Activated naive CD4-positive, alpha-beta T cell treated with anti-CD3 and anti-CD28 coated beads, Interleukin-2, amount 50 U/mL, for 72 hours (primary cell): ENCODE measurements around the gene CBLB. TPM values are rescaled to one million over a fixed set of nuclear protein-coding genes. Genes with fewer than 3 reads are reported as not detected.

ENCODE experiments used
- ATAC-seq, 2 donors: fragments of 150-1000 bp; cut with Tn5 transposase; 2 replicates each; pipeline ENCODE4 v1.10.0; 2021; ENCODE audit warnings: mild to moderate bottlenecking in 2 of 2, moderate library complexity in 2 of 2
- DNase-seq, 2 donors: peaks; one replicate each; pipeline ENCODE4 v3.0.0; 2021 to 2022; ENCODE audit warnings: low spot score in 2 of 2
- H3K27ac Mint-ChIP-seq, 2 donors: one replicate each; pipeline ENCODE4 v1.8.0; 2022; ENCODE audit warnings: mild to moderate bottlenecking in 2 of 2, mixed read lengths in 2 of 2
- H3K36me3 Mint-ChIP-seq, 2 donors: one replicate each; pipeline ENCODE4 v1.8.0; 2022; ENCODE audit warnings: mixed read lengths in 2 of 2
- H3K9me3 Mint-ChIP-seq, 2 donors: one replicate each; pipeline ENCODE4 v1.8.0; 2022; ENCODE audit warnings: mixed read lengths in 2 of 2
- total RNA-seq, 2 donors: library from RNA; stranded (reverse); gene quantifications; one replicate each; pipeline ENCODE4 v1.2.3, GENCODE V29; 2022

Gene CBLB
- 100 to 1,000 TPM in 1 of 2 donors, 10 to 100 TPM in 1; 81.3 to 107 TPM for total RNA-seq

DNA sequence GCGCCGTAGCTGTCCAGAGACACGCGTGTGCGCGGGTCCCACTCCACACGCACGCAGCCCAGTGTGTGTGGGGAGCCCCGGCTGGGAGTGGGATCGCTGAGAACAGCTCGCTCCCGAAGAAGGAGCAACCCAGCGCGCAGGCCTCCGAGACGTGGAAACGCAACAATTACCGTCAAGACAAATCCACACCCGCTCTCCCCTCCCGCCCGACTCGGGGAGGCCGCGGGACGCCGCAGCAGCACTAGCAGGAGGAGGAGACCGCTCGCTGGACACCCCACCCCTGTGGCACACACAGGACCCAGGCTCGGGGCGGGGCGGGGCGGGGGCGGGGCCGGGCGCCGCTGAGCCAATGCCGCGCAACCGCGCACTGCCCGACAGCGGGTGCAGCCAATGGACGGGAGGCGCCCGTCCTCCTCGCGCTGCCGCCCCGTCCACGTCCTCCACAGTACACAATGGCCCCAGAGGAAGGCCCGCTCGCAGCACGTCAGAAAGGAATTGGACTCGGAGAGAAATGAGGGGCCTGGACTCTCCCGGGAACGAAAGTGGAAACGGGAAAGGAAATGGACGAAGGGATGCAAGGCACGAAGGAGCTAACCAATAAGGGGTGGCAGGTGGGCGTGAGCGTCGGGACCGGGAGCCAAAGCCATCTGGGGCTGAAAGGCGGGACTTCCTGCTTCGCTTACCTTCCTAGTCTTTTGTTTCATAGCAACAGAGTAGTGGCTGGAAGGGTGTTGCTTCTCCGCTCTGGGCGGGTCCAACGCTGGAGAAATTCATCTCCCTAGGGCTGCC lies at the start of gene CBLB:
TSS of gene CBLB (minus strand) at position 271 of the 789 bp plus-strand sequence. CDS start 1,435 bp downstream, outside the sequence.
- ATAC-seq (peak; percentile 87 to 92), DNase-seq (peak; percentile 77 to 91)
- H3K9me3 Mint-ChIP-seq, result no peaks in the 10 kb centered on the region
- peaks cover 34 to 43% of the 10 kb centered on the region in 2 donors for H3K36me3 Mint-ChIP-seq
- H3K27ac Mint-ChIP-seq, result peak within 1 kb of the TSS; percentile 93 to 98

- H3K27ac Mint-ChIP-seq, result no peak overlapping the region
- peaks cover 17 to 46% of the 10 kb centered on the region in 2 donors for H3K9me3 Mint-ChIP-seq
- no peak for ATAC-seq
- peaks cover 10 to 42% of the 10 kb centered on the region in 2 donors for H3K36me3 Mint-ChIP-seq
- DNase-seq, result no peak
Measured at GRCh38 chr3:105916767-105917166, 48.0 kb upstream of the CBLB start.

GRCh38 chr3:105915524-105915923 lies 46.7 kb upstream of the CBLB start:
- H3K27ac Mint-ChIP-seq, result no peak overlapping the region
- DNase-seq (no peak), ATAC-seq (peak in 1 of 2 donors; percentile 63)
- peaks cover 6 to 30% of the 10 kb centered on the region in 2 donors for H3K36me3 Mint-ChIP-seq
- peaks cover 13 to 35% of the 10 kb centered on the region in 2 donors for H3K9me3 Mint-ChIP-seq

- DNase-seq (no peak), ATAC-seq (no peak)
- Mint-ChIP-seq H3K36me3 (peaks cover 0 to 17% of the 10 kb centered on the region in 2 donors), H3K9me3 (peaks cover 3 to 23% of the 10 kb centered on the region in 2 donors), H3K27ac (no peak overlapping the region)
Measured at GRCh38 chr3:105913616-105914015, 44.8 kb upstream of the CBLB start.

DNA sequence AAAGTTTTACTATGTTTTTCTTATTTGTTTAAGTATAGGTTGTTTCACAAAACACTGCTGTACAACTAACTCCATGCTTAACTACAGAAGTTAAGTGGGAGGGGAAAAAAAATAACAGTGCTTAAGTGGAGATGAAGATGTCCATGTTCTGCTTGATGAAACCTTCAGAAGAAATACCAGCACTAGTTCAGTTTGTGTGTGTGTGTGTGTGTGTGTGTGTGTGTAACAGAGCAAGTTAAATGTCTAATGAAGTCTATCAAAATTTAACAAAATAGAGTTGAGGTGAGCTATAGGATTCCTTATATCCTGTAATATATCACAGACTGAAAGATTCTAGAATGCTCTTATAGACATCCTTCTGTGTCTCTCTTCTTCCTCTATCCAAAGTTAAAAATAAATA lies 44.1 kb upstream of the CBLB start:
- DNase-seq, result no peak
- no peak for ATAC-seq
- Mint-ChIP-seq H3K9me3 (peaks cover 0 to 16% of the 10 kb centered on the region in 2 donors), H3K27ac (no peak overlapping the region), H3K36me3 (peaks cover 0 to 13% of the 10 kb centered on the region in 2 donors)

DNA sequence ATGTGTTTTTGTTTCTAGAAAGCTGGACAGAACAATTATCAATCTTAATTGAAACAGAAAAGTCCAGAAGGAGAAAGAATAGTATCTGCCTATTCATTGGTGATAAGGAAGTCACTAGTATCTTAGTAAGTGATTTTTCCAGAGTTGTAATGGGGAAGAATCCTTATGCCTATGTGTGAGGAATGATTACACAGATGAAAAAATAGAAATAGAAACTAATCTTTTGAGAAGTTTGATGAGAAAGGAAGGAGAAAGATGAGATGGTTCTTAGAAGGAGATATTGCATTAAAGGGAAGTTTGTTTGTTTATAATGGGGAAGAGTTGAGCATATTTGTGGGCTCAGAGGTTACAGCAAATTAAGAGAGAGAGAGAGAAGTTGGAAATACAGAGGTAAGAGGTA lies 42.7 kb upstream of the CBLB start:
- no peak for ATAC-seq
- no peak overlapping the region for H3K27ac Mint-ChIP-seq
- DNase-seq, result no peak
- peaks cover 0 to 13% of the 10 kb centered on the region in 2 donors for H3K36me3 Mint-ChIP-seq
- peaks cover 0 to 13% of the 10 kb centered on the region in 2 donors for H3K9me3 Mint-ChIP-seq

DNA sequence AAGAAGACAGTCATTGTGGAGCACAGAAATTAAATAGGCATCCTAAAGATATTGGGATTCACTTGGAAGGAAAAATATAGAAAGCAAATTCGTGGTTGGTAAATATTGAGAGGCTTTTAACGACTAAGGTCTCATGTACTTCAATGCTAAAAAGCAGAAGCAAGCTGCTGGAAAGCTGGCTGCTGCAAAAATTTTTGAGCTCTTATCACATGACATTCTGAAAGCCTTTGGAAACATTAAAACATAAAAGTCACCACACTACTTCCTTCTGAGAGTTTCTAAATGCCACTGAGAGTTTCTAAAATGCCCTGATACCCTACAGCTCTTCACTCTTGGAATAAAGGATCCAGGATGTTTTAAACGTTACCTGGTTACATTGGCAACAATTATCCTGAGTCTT lies 39.0 kb upstream of the CBLB start:
- Mint-ChIP-seq H3K9me3 (peaks cover 0 to 15% of the 10 kb centered on the region in 2 donors), H3K27ac (no peak overlapping the region), H3K36me3 (peaks cover 0 to 17% of the 10 kb centered on the region in 2 donors)
- no peak for DNase-seq
- ATAC-seq, result no peak

DNA sequence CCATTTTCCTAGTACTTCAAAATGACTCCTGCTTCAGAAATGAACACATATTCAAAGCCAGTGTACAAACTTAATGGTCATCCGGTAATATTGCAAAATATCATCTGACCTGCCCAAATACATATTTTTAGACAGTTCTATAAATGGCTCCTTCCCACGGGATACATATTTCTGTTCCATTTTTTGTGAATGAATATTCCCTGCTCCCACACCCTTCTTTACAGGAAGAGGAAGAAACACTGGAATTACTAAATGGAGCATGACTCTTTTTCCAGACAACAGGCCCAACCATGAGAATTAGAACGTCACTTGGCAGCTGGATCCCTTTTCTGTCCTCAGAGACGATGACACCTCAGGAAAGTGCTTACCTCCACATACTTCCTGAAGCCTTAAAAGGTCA lies 38.0 kb upstream of the CBLB start:
- peaks cover 0 to 15% of the 10 kb centered on the region in 2 donors for H3K9me3 Mint-ChIP-seq
- no peak for DNase-seq

GRCh38 chr3:105906345-105906744 lies 37.5 kb upstream of the CBLB start:
- Mint-ChIP-seq H3K36me3 (peaks cover 0 to 17% of the 10 kb centered on the region in 2 donors), H3K9me3 (peaks cover 0 to 15% of the 10 kb centered on the region in 2 donors), H3K27ac (no peak overlapping the region)
- ATAC-seq, result no peak
- no peak for DNase-seq

More for the DNA sequence above, 38.0 kb upstream of the CBLB start:
- Mint-ChIP-seq H3K27ac (no peak overlapping the region), H3K36me3 (peaks cover 0 to 17% of the 10 kb centered on the region in 2 donors)
- no peak for ATAC-seq

DNA sequence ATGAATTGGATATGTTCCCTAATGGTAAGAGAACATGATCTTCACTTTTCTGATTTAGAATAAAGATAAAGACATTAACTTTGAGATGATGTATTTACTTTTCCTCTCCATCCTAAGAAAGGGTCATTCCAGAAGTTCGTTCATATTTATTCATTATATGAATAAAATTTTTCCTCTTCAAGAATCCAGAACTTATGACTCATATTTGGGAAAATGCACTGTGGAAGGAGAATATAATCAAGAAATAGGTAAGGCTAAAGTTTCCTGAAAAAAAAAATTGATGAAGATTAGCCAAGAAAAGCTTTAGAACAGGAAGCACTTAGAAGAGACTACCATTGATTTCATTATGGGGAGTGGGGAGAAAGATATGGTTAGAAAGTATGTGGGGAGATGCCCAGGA lies 36.5 kb upstream of the CBLB start:
- DNase-seq, result no peak
- H3K36me3 Mint-ChIP-seq, result peaks cover 0 to 17% of the 10 kb centered on the region in 2 donors
- H3K9me3 Mint-ChIP-seq, result peaks cover 0 to 15% of the 10 kb centered on the region in 2 donors
- H3K27ac Mint-ChIP-seq, result no peak overlapping the region
- no peak for ATAC-seq

DNA sequence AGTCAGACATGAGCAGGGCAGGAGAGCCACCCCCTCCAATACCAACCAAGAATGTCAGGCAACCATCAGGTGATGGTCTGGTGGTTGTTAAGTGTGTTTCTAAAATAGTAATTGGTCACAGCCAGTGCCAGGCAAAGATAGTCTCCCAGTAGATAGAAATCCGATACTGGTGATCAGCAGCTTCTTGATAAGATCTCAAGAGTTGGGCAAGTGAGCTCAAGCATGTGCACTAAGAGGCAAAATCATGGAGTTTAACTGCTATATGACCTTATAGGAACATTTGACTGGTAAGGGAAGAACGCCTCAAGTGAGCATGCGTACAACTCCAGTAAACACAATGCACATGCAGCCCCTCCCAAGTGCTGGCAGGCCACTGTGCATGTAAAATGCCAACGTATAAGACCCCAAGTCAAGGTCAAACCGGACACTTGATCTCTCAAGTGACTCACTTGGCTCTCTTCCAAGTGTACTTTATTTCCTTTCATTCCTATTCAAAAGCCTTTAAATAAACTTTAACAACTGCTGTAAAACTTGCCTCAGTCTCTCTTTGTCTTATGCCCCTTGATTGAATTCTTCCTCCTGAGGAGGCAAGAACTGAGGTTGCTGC lies 36.0 kb upstream of the CBLB start:
- no peak overlapping the region for H3K27ac Mint-ChIP-seq
- H3K36me3 Mint-ChIP-seq, result peaks cover 0 to 17% of the 10 kb centered on the region in 2 donors
- no peak for ATAC-seq
- H3K9me3 Mint-ChIP-seq, result peaks cover 0 to 15% of the 10 kb centered on the region in 2 donors
- DNase-seq, result no peak

DNA sequence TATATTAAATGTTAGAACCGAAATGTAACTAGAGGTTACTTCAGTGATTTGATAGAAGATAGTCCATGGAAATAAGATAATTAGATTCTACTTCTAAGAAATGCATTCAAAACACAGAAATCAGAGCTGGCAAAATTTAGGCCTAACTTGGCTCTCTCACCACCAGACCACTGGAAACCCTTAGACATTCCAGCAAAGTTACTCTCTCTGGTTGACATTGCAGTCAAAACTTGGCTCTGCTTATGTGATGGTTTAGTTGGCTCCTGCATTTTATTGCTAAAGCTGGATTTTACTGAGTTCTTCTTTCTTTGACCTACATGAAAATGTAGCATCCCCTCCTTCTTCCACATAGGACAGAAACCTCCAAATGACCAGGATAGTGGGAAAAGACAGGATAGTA lies 35.4 kb upstream of the CBLB start:
- H3K27ac Mint-ChIP-seq, result no peak overlapping the region
- H3K36me3 Mint-ChIP-seq, result peaks cover 0 to 12% of the 10 kb centered on the region in 2 donors
- DNase-seq, result no peak
- peaks cover 0 to 11% of the 10 kb centered on the region in 2 donors for H3K9me3 Mint-ChIP-seq
- ATAC-seq, result no peak

DNA sequence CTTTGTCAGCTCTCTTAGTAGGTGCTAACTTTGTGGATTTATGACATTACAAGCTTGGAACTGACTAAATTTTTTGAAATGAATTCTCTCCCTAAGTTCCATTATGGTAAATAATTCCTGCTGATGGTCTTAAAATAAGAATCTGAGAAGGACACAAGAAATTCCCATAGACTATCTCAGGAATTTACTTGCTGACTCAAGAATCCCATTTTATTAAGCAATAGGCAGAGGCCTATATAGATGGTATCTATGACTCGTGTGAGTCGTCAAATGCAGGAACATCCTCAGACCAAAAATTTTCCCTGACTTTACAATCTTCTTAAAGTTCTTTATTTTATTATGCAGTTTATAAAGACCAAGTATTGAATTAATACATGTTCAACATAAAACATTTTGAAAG lies 30.7 kb upstream of the CBLB start:
- Mint-ChIP-seq H3K9me3 (peaks cover 0 to 12% of the 10 kb centered on the region in 2 donors), H3K36me3 (peaks cover 0 to 7% of the 10 kb centered on the region in 2 donors), H3K27ac (no peak overlapping the region)
- no peak for ATAC-seq
- no peak for DNase-seq

- peaks cover 0 to 16% of the 10 kb centered on the region in 2 donors for H3K9me3 Mint-ChIP-seq
- DNase-seq (no peak), ATAC-seq (peak in 1 of 2 donors; percentile 41)
- peaks cover 0 to 5% of the 10 kb centered on the region in 2 donors for H3K36me3 Mint-ChIP-seq
- H3K27ac Mint-ChIP-seq, result peak overlapping the region in 1 of 2 donors; percentile 62
Measured at GRCh38 chr3:105891101-105891500, 22.3 kb upstream of the CBLB start.

DNA sequence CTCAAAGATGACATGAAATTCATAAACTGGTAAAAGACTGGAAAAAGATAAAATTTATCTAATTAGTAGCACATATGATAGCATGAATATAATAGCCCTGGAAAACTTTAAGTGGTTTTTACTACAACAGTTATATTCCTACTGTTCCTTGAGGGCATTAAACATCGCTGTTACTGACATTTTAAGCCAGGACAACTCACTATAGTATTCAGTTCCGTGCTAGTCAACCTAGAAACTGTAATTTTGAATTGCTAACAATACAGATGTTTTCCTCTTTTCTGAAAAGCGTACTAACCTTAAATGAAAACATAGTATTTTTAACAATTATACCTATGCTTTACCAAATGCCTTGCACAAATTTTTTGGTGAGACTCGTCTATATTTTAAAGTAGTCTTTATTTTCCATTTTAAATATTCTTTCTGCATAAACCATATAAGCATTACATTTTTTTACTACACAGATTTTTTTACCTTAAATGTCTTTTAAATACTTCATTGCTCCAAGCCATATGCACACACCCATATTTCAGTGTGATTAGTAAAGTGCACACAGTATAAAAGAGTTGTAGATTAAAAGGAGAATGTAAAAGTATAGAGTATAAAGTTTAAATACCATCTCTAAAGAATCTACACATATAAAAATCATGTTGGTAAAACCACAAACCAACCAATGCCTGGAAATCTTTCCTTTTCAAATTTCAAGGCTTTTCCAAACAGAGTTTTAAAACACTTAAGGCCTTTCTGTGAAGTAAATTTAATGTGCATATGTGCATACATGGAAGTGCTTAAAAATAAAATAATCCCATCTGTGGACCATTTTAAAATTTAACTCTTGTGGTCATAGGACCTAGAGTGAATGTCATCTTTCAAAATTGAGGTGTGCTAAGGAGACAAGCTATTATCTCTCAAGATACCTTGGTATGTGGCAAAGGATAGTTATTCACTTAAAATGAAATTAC lies 20.1 kb upstream of the CBLB start:
- Mint-ChIP-seq H3K27ac (no peak overlapping the region), H3K9me3 (peaks cover 0 to 16% of the 10 kb centered on the region in 2 donors), H3K36me3 (peaks cover 0 to 5% of the 10 kb centered on the region in 2 donors)
- DNase-seq (no peak), ATAC-seq (no peak)

- DNase-seq (no peak), ATAC-seq (no peak)
- no peaks in the 10 kb centered on the region for H3K36me3 Mint-ChIP-seq
Measured at GRCh38 chr3:105885256-105885655, 16.4 kb upstream of the CBLB start.

More at GRCh38 chr3:105885256-105885655, 16.4 kb upstream of the CBLB start:
- Mint-ChIP-seq H3K27ac (no peak overlapping the region), H3K9me3 (peaks cover 0 to 6% of the 10 kb centered on the region in 2 donors)
